HUDEP-2 (cell line): ENCODE measurements around the gene CTDSP1.
A peak's percentile ranks its signal among the peaks of the same experiment; 100 is the strongest.

Source experiments
- DNase-seq, 76 experiments: peaks; one replicate each; lab custom pipeline; 2025; ENCODE audit not compliant: unreplicated experiment in 76 of 76; lab: John Stamatoyannopoulos, UW

CTDSP1 gene

GRCh38 chr2:218399391-218400166, at the start of gene CTDSP1:
Gene CTDSP1 (plus strand): TSS chr2:218399868. CDS start chr2:218400091, 223 bp downstream.
- DNase-seq = peak in 74 of 76 experiments; percentile 26 to 91 (median 83)

GRCh38 chr2:218354045-218354444, 45.6 kb upstream of the CTDSP1 start:
- DNase-seq = no peak

- DNase-seq = no peak
Observed at GRCh38 chr2:218354850-218355443, 44.7 kb upstream of the CTDSP1 start.

- no peak for DNase-seq
Observed at GRCh38 chr2:218357236-218358177, 42.2 kb upstream of the CTDSP1 start.

GRCh38 chr2:218360453-218360852, 39.2 kb upstream of the CTDSP1 start:
- DNase-seq = no peak

GRCh38 chr2:218362606-218363005, 37.1 kb upstream of the CTDSP1 start:
- DNase-seq = no peak

- DNase-seq = no peak
Observed at GRCh38 chr2:218363736-218364135, 35.9 kb upstream of the CTDSP1 start.

GRCh38 chr2:218364196-218364595, 35.5 kb upstream of the CTDSP1 start:
- no peak for DNase-seq

GRCh38 chr2:218366621-218367414, 32.9 kb upstream of the CTDSP1 start:
- DNase-seq = no peak

- DNase-seq = peak in 69 of 76 experiments; percentile 6 to 80 (median 62)
Observed at GRCh38 chr2:218367415-218368149, 32.1 kb upstream of the CTDSP1 start.

GRCh38 chr2:218368150-218368528, 31.5 kb upstream of the CTDSP1 start:
- DNase-seq = no peak

- DNase-seq = no peak
Observed at GRCh38 chr2:218368621-218369153, 31.0 kb upstream of the CTDSP1 start.

GRCh38 chr2:218369330-218369729, 30.3 kb upstream of the CTDSP1 start:
- no peak for DNase-seq

- DNase-seq = no peak
Observed at GRCh38 chr2:218370410-218371063, 29.1 kb upstream of the CTDSP1 start.

GRCh38 chr2:218371983-218372350, 27.7 kb upstream of the CTDSP1 start:
- no peak for DNase-seq

GRCh38 chr2:218374795-218375194, 24.9 kb upstream of the CTDSP1 start:
- no peak for DNase-seq

GRCh38 chr2:218375212-218375611, 24.5 kb upstream of the CTDSP1 start:
- DNase-seq = no peak

- no peak for DNase-seq
Observed at GRCh38 chr2:218378053-218378452, 21.6 kb upstream of the CTDSP1 start.

GRCh38 chr2:218381916-218382366, 17.7 kb upstream of the CTDSP1 start, which contains the start of gene SLC11A1:
Gene SLC11A1 (plus strand): TSS chr2:218382273. CDS start chr2:218382369, 96 bp downstream.
- DNase-seq = no peak
